ENCODE data around the gene TMEM272.

- no peak for TF ChIP-seq CTCF (optimal IDR thresholded peaks at IDR 0.05 in 1 of 3, IDR thresholded peaks at IDR 0.05 in 1 of 3, conservative IDR thresholded peaks at IDR 0.05 in 1 of 3; ENCODE audit: extremely low read depth in 1 of 3, insufficient read depth in 2 of 3, low read length in 3 of 3)
- no peak for TF ChIP-seq EZH2 (IDR thresholded peaks at IDR 0.05; ENCODE audit: low read length)
Measured at GRCh38 chr13:51805925-51806324, 39.1 kb downstream of the TMEM272 start.
